HG03025 (cell line): ENCODE data around the gene FGG.
"Not testable (repeated sequence)": the region's sequence is repeated elsewhere in the genome, so short reads cannot be mapped to it uniquely, and the experiment has no call there.

Source experiments
- ATAC-seq: cut with Tn5 transposase; IDR thresholded peaks from one replicate; pipeline ENCODE4 v1.9.1; 2021; ENCODE audit warnings: mild to moderate bottlenecking, moderate library complexity; ENCODE audit not compliant: unreplicated experiment, low FRiP score

Gene FGG

GRCh38 chr4:154614306-154614705, 1.9 kb upstream of the FGG start:
- ATAC-seq: no peak

DNA sequence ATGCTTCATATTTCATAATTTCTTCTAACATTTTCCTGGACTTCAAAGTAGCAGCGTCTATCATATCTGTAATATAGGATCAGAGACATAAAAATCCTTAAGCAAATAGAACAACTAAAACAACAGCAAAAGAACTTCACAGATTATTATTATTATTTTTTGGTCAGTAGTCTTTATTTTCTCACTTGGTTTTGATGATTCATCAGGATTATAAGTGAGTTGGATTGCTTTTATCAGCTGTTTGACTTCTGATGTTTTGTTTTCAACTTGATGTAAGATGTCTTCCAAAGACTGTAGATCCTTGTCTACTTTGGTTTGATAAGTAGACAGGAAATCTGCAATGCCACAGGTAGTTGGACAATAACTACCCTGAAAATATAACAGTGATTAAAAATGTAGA, 623 bp downstream of the FGG start:
- ATAC-seq: no peak

DNA sequence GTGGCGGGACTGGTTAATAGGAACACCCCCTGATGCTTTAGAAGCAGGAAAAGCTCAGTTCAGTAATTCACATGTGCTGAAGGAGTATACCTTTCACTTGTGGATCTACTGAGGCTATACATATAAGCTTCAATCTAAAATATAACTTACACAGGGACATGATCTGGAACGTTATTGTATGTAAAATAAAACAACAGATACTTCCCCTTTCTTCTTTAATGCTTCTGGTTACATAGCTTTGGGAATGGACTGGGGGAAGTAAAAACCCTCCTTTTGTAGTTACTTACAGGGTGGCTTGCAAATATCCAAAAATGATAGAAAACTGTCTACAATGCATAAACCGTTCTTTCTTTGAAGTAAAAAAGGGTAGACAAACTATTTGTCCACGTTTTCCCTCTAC, 1.9 kb downstream of the FGG start:
- no peak for ATAC-seq

- no peak for ATAC-seq
These were observed 2.9 kb downstream of the FGG start for GRCh38 chr4:154609532-154609931.

- ATAC-seq: no peak
These were observed 3.8 kb downstream of the FGG start for GRCh38 chr4:154608361-154609252.

DNA sequence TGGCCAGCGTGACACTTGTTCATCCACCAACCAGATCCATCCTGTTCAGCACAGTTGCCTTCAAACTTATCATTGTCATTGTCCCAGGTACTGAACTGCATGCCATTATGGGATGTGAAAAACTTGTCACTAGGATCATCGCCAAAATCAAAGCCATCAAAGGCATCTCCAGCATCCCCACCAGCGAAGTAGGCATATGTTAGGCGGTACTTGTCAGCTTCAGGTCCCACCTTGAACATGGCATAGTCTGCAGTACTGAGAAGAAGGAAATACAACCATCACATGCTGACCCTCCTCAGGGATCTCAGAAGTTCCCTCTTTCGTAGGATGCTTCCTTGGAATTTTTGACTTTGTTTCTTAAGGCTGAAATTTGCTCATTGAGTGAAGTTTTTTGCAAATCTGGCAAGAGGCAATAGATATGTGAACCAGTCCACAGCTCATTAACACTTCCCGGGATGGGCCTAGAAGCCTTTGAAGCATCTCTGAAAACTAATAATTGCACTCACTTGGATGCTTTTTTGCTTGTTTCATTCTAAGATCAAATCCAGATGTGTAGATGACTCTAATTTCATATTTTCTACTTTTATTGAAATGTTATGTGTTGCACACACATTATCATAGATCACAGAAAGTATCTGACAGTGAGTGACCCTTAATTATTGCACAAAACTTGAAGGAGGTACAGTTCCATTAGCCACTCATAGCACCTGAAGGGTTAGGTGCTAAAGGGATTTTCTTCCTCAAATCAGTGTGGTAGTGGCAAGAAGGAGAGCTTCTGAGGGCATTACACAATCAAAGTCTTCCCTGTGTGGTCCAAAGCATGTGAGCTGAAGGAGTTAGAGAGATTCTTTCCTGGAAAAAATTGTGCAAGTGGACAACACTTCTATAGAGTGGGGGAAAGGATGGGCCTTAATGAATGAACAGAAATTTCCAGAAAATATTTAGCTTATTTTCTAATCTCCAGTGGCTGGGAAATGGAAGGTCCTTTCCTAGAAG, 5.4 kb downstream of the FGG start:
- no peak for ATAC-seq

GRCh38 chr4:154604696-154605200, 7.7 kb downstream of the FGG start:
- no peak for ATAC-seq

- ATAC-seq: no peak
These were observed 9.2 kb downstream of the FGG start for GRCh38 chr4:154603033-154603943.

DNA sequence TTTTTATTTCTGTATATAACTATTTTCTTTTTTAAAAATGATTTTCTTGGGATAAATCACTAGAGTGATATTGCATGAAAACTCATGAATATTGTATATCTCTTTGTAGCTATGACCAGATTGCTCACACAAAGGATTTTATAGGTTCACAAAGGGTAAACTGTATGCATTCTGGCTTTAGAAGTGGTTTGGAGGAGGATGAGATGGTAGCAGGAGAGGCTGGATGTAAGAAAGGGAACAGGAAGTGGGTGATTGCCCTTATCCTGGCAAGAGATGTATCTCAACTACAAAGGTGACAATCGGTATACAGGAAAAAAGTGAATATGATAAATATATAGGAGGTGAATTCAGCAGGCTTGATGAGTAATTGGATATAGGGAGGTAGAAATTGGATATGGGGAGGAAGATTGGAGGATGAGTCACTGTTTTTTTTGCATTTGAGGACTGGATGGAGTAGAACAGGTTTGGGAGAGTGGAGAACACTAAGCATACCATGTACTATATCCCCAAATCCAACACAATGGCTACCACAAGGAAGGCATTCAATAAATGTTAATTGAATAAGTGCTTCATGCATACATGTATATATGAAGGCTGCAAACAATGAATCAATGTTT, 9.9 kb downstream of the FGG start:
- ATAC-seq: no peak

DNA sequence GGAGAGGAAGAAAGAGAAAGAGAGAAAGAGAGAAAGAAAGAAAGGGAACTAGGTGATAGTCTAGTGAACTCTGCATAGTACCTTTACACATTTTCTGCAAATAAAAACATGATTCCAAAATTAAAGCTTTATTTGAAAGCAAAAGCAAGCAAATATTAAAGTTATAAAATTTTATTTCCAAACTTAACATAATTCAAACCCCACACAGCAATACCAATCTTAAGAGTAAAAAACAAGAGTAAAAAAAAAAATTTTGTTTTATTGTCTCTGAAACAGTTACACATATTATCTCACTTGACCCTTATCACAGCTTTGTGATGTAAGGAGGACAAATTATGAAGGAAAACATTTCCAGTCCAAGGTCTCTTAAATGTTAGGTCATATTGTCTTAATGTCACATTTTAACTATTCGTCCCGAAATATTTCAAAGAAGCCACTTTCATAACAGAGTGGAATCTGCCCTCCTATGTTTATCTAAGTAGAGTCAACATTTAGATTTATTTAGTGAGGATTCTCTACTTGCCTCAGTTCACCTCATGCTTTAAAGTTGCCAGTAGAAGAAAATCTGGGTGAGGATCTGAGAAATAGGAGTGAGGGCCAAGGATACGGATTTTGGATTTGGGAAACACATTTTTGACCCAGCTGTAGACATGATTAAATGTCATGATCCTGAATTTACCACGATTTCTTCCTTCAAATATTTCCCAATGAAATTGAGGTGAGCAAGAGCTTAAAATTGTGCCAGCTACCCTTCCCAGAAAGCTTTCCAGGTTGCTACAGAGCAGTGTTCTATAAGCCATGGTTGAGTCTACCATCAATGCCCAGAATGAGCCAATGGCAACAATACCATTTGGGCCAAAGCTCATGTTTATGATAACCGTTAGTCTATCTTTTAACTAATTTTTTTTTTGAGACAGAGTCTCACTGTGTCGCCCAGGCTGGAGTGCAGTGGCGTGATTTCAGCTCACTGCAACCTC, 14.4 kb downstream of the FGG start:
- ATAC-seq: no peak

DNA sequence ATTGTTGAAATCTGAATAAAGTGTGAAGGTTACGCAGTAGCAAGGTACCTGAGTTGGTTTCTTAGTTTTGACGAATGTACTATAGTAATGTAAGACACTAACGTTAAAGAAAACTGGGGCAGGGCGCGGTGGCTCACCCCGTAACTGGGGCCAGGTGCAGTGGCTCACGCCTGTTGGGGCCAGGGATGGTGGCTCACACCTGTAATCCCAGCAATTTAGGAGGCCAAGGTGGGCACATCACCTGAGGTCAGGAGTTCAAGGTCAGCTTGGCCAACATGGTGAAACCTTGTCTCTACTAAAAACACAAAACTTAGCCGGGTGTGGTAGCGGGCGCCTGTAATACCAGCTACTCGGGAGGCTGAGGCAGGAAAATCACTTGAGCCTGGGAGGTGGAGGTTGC, 15.2 kb downstream of the FGG start:
- ATAC-seq: not testable (repeated sequence)

DNA sequence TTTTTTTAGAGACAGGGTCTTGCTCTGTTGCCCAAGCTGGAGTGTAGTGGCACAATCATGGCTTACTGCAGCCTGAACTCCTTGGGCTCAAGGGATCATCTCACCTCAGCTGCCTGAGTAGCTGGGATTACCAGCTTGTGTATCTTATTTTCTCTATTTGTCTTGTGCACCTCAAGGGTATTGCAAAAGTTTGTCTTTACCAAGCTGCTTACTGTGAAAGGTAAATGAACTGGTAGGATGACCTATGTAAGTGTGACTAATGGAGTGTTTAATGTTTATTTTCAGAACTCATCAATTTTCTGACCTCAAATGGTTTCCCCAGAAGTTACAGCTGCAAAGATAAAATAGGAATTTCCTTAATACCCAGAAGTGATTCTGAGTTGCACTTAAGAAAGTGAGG, 16.6 kb downstream of the FGG start:
- ATAC-seq: no peak

GRCh38 chr4:154594343-154594742, 18.1 kb downstream of the FGG start:
- ATAC-seq: not testable (repeated sequence)

DNA sequence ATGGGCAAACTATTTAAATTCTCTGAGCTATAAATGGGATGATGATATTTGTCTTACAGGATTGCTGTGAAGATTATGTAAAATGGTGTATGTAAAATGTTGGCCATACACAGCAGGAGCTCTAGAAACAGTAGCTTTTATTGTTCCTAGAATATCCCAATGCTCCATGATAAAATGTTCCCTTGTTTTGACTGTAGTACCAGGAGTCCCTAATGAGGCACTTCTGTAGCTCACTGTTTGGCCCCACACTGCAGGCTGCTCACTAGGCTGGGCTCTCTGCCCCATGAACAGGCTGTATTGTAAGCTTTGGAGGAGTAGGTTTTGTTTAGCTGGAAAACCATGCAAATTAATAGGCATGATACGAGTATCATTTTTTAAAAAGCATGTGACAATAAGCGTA, 18.6 kb downstream of the FGG start:
- ATAC-seq: no peak

- no peak for ATAC-seq
These were observed 20.6 kb downstream of the FGG start for GRCh38 chr4:154591890-154592289.

DNA sequence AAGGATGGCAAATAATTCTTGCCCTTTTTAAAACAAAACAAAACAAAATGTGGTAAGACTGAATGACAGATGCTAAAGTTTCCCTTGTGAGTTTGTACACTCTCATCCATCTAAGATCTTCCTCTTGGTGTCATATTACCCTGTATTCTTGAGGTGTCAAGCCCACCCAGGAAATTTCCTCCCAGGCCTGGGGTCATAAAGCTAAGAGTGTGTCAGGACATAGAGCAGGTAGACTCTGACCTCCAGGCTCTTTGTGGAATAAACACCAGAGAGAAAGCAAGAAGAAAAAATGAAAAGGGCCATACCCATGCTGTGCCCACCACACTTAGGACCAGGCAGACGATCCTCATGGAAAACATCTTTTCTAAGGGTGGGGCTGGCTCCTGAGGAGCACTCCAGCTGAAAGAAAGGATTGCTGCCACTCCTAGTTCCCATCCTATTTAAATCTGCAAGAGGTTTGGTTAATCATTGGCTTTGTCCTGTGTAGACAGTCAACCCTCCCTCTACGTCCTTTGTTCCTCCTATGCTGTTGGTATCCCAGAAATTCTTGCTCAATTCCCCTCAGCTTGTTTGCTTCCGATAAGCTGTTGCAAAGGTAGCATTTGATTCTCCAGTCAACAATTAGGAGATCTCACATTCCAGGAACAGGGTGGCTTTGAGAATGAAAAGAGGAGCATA, 22.0 kb downstream of the FGG start, which contains the start of gene FGA:
TSS of gene FGA (minus strand) at position 414 of the 678 bp plus-strand sequence. CDS start at position 359, 55 bp downstream.
- no peak for ATAC-seq

DNA sequence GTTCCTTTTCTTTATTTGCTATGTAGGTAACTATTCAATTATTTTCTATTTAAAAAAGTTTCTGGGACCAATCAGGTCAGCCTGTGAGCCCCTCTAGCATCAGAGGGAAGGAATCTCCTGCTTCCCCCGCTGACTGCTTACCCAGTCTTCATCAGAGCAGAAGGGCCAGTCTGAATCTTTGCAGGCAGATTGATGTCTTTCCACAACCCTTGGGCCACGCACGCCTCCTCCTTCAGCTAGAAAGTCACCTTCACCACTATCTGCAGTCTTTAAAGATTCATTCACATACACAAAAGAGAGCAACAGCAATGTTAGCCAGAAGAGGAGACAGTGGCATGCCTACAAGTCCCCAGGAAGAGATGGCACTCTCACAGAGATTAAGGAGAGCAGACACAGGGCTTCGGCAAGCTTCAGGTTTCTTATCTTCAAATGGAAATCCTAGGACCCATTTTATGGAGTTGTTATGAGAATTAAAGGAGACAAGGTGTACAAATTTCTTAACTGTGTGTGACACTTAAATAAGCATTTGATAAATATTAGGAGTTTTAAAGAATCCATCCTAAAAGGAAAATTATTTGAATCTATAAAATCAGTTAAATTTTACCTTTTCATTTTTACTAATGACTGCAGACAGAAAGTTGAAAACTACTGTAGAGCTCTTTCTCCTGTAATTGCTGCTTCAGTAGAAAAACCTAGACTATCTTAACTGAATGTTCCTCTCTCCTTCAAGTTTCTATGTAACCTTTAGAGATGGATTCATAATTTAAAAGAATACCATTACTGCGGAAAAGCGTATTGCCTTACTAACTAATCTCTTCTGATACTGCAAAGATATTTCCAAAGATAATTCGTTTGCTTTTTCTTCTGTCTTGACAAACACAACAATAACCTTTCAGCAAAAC, 22.9 kb downstream of the FGG start:
- ATAC-seq: no peak
